MM.1S (cell line): Measurements from ENCODE around the gene BRIP1.

Source experiments
- DNase-seq: peaks from one replicate; pipeline ENCODE4 v3.0.0-alpha.2; 2015
- H2AFZ ChIP-seq: fragments of 300-600 bp; sonication (generic); 2 replicates; pipeline ENCODE4 v1.6.0; 2016; ENCODE audit warnings: antibody characterized with exemption, low read length
- H3F3A ChIP-seq: fragments of 300-600 bp; sonication (generic); 2 replicates; pipeline ENCODE4 v1.6.1; 2016; ENCODE audit warnings: mild to moderate bottlenecking, antibody characterized with exemption, low read length, moderate library complexity, mixed read lengths; ENCODE audit not compliant: insufficient read depth
- H3K27ac ChIP-seq: fragments of 300-600 bp; sonication (generic); 2 replicates; pipeline ENCODE4 v1.5.1; 2016; ENCODE audit warnings: mild to moderate bottlenecking, low read length
- H3K27me3 ChIP-seq: fragments of 300-600 bp; sonication (generic); replicated peaks from 2 replicates; pipeline ENCODE4 v1.6.0; 2016; ENCODE audit warnings: low read length; ENCODE audit not compliant: insufficient read depth
- H3K36me3 ChIP-seq: fragments of 300-600 bp; sonication (generic); replicated peaks from 2 replicates; pipeline ENCODE4 v1.6.1; 2016; ENCODE audit warnings: mild to moderate bottlenecking, low read length, mixed read lengths; ENCODE audit not compliant: insufficient read depth
- H3K4me1 ChIP-seq: fragments of 300-600 bp; sonication (generic); 2 replicates; pipeline ENCODE4 v1.6.1; 2016; ENCODE audit warnings: low read length, mixed read lengths
- H3K4me2 ChIP-seq: fragments of 300-600 bp; sonication (generic); 2 replicates; pipeline ENCODE4 v1.6.0; 2016; ENCODE audit warnings: low read depth, low read length
- H3K4me3 ChIP-seq: fragments of 300-600 bp; sonication (generic); 2 replicates; pipeline ENCODE4 v1.5.1; 2016; ENCODE audit warnings: low read length, mixed read lengths
- H3K79me2 ChIP-seq: fragments of 300-600 bp; sonication (generic); 2 replicates; pipeline ENCODE4 v1.6.1; 2016; ENCODE audit warnings: mixed run types, low read length, mixed read lengths
- H3K9ac ChIP-seq: fragments of 300-600 bp; sonication (generic); 2 replicates; pipeline ENCODE4 v1.6.1; 2016; ENCODE audit warnings: low read length, mixed read lengths
- H3K9me2 ChIP-seq: fragments of 300-600 bp; sonication (generic); replicated peaks from 2 replicates; pipeline ENCODE4 v1.6.1; 2016; ENCODE audit warnings: mild to moderate bottlenecking, low read length, mixed read lengths; ENCODE audit not compliant: insufficient read depth
- H3K9me3 ChIP-seq: fragments of 300-600 bp; sonication (generic); replicated peaks from 2 replicates; pipeline ENCODE4 v1.6.1; 2016; ENCODE audit warnings: mild to moderate bottlenecking, low read length, mixed read lengths; ENCODE audit not compliant: insufficient read depth
- H4K20me1 ChIP-seq: fragments of 300-600 bp; sonication (generic); 2 replicates; pipeline ENCODE4 v1.6.1; 2016; ENCODE audit warnings: mild to moderate bottlenecking, low read length, moderate library complexity, mixed read lengths; ENCODE audit not compliant: insufficient read depth
- CTCF ChIP-seq: fragments of 300-600 bp; sonication (generic); IDR thresholded peaks from 2 replicates; pipeline ENCODE4 v1.5.1; 2016; ENCODE audit warnings: antibody characterized with exemption, low read length, mixed read lengths
- EZH2 ChIP-seq: fragments of 300-600 bp; sonication (generic); optimal IDR thresholded peaks from 2 replicates; pipeline ENCODE3; 2017; ENCODE audit warnings: low read depth, mild to moderate bottlenecking, antibody characterized with exemption, low read length, mixed read lengths
- EZH2phosphoT487 ChIP-seq: fragments of 300-600 bp; sonication (generic); IDR thresholded peaks from 2 replicates; pipeline ENCODE4 v1.6.1; 2018; ENCODE audit warnings: antibody characterized with exemption, low read length

BRIP1 gene

GRCh38 chr17:61749823-61750404 lies 113.4 kb downstream of the BRIP1 start:
- Histone ChIP-seq H3K9me3 (no peaks in the 10 kb centered on the region), H3K9ac (no peak overlapping the region), H3K79me2 (no peaks in the 10 kb centered on the region), H3K36me3 (no peaks in the 10 kb centered on the region), H3K9me2 (no peaks in the 10 kb centered on the region), H3K27me3 (no peaks in the 10 kb centered on the region), H4K20me1 (no peaks in the 10 kb centered on the region), H3K4me2 (no peak overlapping the region), H3K4me3 (no peak overlapping the region), H2AFZ (no peak overlapping the region), H3K4me1 (no peaks in the 10 kb centered on the region), H3K27ac (no peak overlapping the region), H3F3A (no peaks in the 10 kb centered on the region)
- TF ChIP-seq EZH2 (no peak), CTCF (no peak), EZH2phosphoT487 (no peak)
- DNase-seq, result no peak

GRCh38 chr17:61746248-61746985 lies 116.9 kb downstream of the BRIP1 start:
- Histone ChIP-seq H3K27me3 (no peaks in the 10 kb centered on the region), H3K36me3 (no peaks in the 10 kb centered on the region), H3K27ac (no peak overlapping the region), H3K4me1 (no peaks in the 10 kb centered on the region), H3K9me2 (no peaks in the 10 kb centered on the region), H3K9me3 (no peaks in the 10 kb centered on the region), H2AFZ (no peak overlapping the region), H3K4me2 (no peak overlapping the region), H3K4me3 (no peak overlapping the region), H3K9ac (no peak overlapping the region), H3K79me2 (no peaks in the 10 kb centered on the region), H4K20me1 (no peaks in the 10 kb centered on the region), H3F3A (no peaks in the 10 kb centered on the region)
- no peak for TF ChIP-seq EZH2phosphoT487
- TF ChIP-seq CTCF, result no peak
- TF ChIP-seq EZH2, result no peak
- no peak for DNase-seq

- Histone ChIP-seq H3K4me2 (no peak overlapping the region), H3K4me3 (no peak overlapping the region), H3K27me3 (no peaks in the 10 kb centered on the region), H3F3A (no peaks in the 10 kb centered on the region), H3K27ac (no peak overlapping the region), H3K9me3 (no peaks in the 10 kb centered on the region), H3K79me2 (no peaks in the 10 kb centered on the region), H3K9me2 (no peaks in the 10 kb centered on the region), H2AFZ (no peak overlapping the region), H4K20me1 (no peaks in the 10 kb centered on the region), H3K4me1 (no peaks in the 10 kb centered on the region), H3K9ac (no peak overlapping the region), H3K36me3 (no peaks in the 10 kb centered on the region)
- DNase-seq, result no peak
- TF ChIP-seq EZH2, result no peak
- TF ChIP-seq CTCF, result no peak
- no peak for TF ChIP-seq EZH2phosphoT487
Observed at GRCh38 chr17:61744804-61745203, 118.5 kb downstream of the BRIP1 start.
